HG03045 (cell line): ENCODE data around the gene FAM219A.

Experiments
- ATAC-seq: cut with Tn5 transposase; IDR thresholded peaks from one replicate; pipeline ENCODE4 v1.9.1; 2021; ENCODE audit warnings: mild to moderate bottlenecking, moderate library complexity; ENCODE audit not compliant: unreplicated experiment

The FAM219A gene

GRCh38 chr9:34458013-34458958, at the start of gene FAM219A, which contains the start of gene DNAI1:
FAM219A (minus strand) TSS chr9:34458570; CDS start chr9:34458263, 307 bp downstream.
DNAI1 (plus strand) TSS chr9:34458805; CDS start chr9:34459006, 201 bp downstream.
- ATAC-seq: peak; percentile 98

DNA sequence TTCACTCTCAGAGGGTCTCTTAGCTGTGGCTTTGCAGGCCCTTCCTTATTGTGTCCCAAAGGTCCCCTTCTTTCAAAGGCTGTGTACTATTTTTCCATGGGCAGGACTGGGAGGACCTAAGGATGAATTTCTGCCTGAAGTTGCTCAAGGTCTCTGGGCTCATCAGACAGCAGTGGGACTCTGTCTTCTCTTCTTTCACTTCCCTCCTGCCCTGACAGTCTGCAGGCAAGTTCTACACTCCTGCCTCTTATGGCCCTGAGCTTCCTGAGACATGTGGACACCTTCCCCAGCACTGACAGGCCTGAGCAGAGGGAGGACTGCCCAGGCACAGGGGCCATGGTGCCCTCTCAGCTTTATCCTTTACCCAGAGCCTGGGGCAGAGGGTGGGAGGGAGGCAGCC, 49.6 kb upstream of the FAM219A start:
- no peak for ATAC-seq

DNA sequence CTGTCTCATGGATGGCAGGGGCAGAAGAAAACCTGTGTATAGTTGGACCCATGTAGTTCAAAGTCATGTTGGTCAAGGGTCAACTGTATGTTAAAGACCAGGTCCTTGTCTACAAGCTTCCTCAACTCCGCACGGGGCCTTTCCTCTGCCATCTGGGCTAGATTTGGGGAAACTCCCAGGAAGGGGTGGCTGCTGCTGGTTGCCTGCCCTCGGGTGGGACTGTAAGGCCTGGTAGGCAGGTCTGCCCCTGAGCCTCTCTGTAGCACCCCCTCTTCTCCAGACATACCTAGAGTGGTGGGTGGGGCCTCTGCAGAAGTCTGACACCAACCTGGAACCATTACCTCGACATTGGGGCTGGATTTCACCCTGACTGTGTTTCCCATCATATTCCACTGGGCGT, 49.2 kb upstream of the FAM219A start:
- ATAC-seq: no peak

GRCh38 chr9:34506623-34507022, 48.3 kb upstream of the FAM219A start:
- no peak for ATAC-seq

GRCh38 chr9:34505370-34506120, 47.2 kb upstream of the FAM219A start:
- ATAC-seq: no peak

- ATAC-seq: no peak
Observed at GRCh38 chr9:34503406-34503805, 45.0 kb upstream of the FAM219A start.

DNA sequence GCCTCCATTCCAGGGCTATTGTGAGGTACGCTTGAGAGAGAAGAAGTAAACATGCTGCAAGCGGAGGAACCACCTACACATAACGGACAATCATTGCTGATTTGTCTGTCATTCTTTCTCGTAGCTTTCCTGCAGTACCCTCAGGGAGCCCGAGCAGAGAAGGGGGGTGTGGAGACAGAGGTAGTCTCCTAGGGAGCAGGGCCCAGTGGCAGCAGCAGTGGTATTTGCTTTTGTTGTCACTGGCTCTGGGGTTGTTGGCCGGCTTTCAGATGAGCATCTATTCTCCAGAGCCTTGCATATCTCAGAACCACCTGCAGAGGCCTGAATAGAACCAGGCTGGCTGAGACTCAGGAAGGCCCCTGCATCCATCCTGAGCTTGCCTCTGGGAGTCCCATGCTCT, 44.5 kb upstream of the FAM219A start:
- no peak for ATAC-seq

DNA sequence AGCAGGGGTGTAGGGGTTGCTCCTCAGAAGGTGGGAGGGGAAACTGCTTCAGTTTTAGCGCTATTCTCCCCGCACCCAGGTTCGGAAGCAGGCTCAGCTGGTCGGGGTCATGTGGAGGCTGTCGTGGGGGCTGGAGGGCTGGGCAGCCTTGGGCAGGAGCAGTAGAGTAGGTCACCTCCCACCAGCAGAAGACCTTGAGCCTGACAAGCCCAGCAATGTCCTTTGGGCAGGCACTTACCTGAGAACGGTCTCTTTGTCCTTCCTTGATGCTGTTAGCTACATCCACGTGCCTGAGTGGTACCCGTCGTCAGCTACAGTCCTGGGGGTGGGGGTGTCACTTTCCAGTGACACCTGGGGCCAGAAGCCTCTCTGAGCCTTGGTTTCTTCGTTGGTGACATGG, 44.1 kb upstream of the FAM219A start:
- ATAC-seq: no peak

- no peak for ATAC-seq
Observed at GRCh38 chr9:34501889-34502425, 43.6 kb upstream of the FAM219A start.

DNA sequence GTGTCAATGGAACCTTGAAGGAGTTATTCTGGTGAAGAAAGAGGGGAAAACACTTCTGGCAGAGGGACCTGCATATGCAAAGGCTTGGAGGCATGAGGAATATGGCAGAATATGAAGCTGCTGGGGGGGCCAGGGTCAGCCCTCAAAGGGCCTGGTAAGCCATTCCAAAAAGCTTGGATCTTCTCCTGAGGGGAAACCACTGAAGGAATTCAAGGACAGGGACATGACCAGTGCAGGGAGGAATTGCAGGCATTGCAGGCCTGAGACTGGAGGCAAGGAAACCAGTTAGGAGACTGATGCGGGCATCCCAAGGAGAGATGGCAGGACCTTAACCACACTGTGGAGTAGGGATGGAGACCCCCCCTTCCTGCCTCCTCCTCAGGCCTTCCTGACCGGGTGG, 43.0 kb upstream of the FAM219A start:
- ATAC-seq: no peak

GRCh38 chr9:34500623-34501267, 42.4 kb upstream of the FAM219A start:
- peak; percentile 52 for ATAC-seq

GRCh38 chr9:34499076-34499475, 40.7 kb upstream of the FAM219A start:
- ATAC-seq: no peak

GRCh38 chr9:34498553-34498952, 40.2 kb upstream of the FAM219A start:
- ATAC-seq: no peak

- ATAC-seq: no peak
Observed at GRCh38 chr9:34496149-34496712, 37.9 kb upstream of the FAM219A start.

DNA sequence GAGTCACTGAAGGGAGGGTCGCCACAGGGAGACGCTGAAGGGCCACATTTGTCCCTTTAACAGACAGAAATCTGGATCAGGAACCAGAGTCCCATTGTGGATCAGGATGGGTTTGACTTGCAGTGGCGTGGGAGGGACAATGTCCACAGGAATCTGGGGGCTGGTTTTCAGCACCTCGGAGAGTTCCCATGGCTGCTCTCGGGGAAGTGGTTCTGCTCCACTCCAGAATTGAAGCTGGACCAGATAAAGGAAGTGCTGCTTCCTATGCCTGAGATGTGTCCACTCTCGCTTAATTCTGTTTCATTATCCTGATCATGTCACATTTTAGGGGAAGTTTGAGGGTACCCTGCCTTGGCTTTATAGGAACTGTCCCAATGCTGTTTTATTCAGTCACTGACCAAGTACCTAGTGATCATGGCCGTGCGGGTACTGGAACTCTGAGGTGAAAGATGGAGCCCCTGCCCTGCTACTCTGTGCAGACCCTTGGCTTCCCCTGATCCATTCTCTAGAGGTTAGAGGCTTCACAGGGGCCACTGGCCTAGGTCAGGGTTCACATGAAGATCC, 35.7 kb upstream of the FAM219A start:
- no peak for ATAC-seq

DNA sequence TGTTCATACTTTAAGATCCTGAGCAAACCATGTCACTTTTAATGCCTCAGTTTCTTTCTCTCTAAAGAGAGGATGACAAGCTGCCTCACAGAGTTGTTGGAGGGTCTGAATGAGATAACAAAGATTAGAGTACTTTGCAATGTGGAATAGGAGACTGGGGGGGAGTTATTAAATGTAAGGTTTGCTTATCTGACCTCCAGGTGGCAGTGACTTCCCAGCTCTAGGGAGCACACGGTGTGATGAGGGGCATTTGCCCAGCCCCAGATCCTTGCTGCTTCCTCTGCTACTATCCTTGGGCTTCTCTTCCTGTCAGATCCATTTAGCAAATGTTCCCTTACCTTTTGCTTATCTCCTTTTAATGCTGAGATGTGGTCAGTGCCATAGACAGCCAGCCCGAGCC, 33.7 kb upstream of the FAM219A start:
- no peak for ATAC-seq

DNA sequence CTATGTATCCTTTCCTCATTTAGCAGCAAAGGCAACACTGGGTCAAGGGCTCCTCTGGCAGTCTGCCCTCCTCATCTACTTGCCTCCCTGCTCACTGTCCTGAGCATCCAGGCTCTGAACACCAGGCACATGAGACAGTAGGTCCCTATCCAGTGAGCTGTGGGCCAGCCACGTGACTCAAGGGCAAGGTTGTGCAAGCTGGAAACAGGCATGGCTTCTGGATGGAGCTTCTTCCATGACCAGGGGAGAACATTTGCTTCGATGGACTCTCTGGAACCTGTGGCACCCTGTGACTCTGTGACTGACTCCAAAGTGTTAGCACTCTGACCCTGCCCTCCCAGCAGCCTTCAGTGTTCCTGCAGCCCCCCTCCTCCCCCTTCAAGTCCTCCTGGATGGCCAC, 33.2 kb upstream of the FAM219A start:
- no peak for ATAC-seq

- no peak for ATAC-seq
Observed at GRCh38 chr9:34490760-34491159, 32.4 kb upstream of the FAM219A start.

DNA sequence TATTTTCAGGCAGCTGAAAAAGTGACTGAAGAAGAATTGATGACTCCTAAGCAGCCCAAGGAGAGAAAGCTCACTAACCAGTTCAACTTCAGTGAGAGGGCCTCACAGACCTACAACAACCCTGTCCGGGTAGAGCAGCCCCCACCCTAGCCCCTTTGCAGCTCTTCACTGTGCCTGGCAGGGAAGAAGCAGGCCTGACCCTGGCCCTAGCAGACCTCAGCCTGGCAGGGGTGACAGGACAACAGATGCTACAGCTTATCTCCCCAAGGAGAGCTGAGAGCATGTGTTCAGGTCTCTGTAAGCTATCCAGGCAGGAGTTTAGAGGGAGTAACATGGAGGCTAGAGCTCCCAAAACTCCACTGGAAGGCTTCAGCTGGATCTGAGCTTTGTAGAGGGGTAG, 32.0 kb upstream of the FAM219A start:
- ATAC-seq: no peak

DNA sequence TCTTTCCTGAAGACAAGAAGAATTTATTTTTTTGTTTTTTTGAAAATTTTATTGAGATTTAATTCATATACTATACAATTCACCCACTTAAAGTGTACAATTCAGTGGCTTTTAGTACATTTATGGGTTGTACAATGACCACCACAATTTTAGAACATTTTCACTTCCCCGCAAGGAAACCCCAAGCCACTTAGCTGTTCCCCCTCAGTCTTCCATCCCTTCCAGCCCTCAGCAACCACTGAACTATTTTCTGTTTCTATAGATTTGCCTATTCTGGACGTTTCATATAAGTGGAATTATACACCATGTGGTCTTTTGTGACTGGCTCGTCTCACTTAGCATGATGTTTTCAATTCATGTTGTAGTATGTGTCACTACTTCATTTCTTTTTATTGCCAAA, 28.2 kb upstream of the FAM219A start:
- no peak for ATAC-seq
